MM.1S (cell line): ENCODE data around the gene PIP5K1C.

Source experiments
- CTCF ChIP-seq: fragments of 300-600 bp; sonication (generic); IDR thresholded peaks from 2 replicates; pipeline ENCODE4 v1.5.1; 2016; ENCODE audit warnings: antibody characterized with exemption, low read length, mixed read lengths
- EZH2 ChIP-seq: fragments of 300-600 bp; sonication (generic); optimal IDR thresholded peaks from 2 replicates; pipeline ENCODE3; 2017; ENCODE audit warnings: low read depth, mild to moderate bottlenecking, antibody characterized with exemption, low read length, mixed read lengths

GRCh38 chr19:3667766-3668165 is 32.5 kb downstream of the PIP5K1C start:
- TF ChIP-seq CTCF, result no peak
- no peak for TF ChIP-seq EZH2
